SK-N-SH (cell line): Measurements from ENCODE around the gene MYO1E. TPM values are rescaled to one million over a fixed set of nuclear protein-coding genes. Genes with fewer than 3 reads are reported as not detected.

Experiments
- CTCF ChIA-PET: fragments of 300-600, 350-600 bp; formaldehyde crosslinking; extraction: SDS; loops from one replicate; lab custom pipeline; 2021; lab: Yijun Ruan, JAX
- POLR2A ChIA-PET: fragments of 350-600 bp; sonication (Branson Sonifier 250); formaldehyde crosslinking; extraction: SDS; loops from one replicate; lab custom pipeline; 2020; ENCODE audit warnings: antibody characterized with exemption, inconsistent platforms; lab: Yijun Ruan, JAX
- DNase-seq: peaks from one replicate; pipeline ENCODE4 v3.0.0; 2012
- H2AFZ ChIP-seq: fragments of 200-600 bp; sonication (generic); 2 replicates; pipeline ENCODE4 v1.8.1; 2016; ENCODE audit warnings: antibody characterized with exemption, mild to moderate bottlenecking, low read depth
- H3F3A ChIP-seq: fragments of 200-600 bp; sonication (generic); replicated peaks from 2 replicates; pipeline ENCODE3; 2016; ENCODE audit warnings: antibody characterized with exemption, mild to moderate bottlenecking; ENCODE audit not compliant: insufficient read depth
- H3K27ac ChIP-seq, 2 experiments: fragments of 200-500 bp in 1 of 2; fragments of 200-600 bp in 1 of 2; sonication (Bioruptor generic) in 1 of 2; sonication (generic), shearing (Covaris generic) in 1 of 2; 2 replicates each; pipeline versions ENCODE4 v1.5.1 to v1.6.1; 2014 to 2016; ENCODE audit warnings: low read depth in 2 of 2, inconsistent platforms in 1 of 2, low read length in 1 of 2, mild to moderate bottlenecking in 1 of 2, mixed read lengths in 1 of 2
- H3K27me3 ChIP-seq: fragments of 200-600 bp; sonication (generic), shearing (Covaris generic); 2 replicates; pipeline ENCODE4 v1.6.1; 2016; ENCODE audit warnings: mixed run types; ENCODE audit not compliant: insufficient read depth
- H3K36me3 ChIP-seq, 2 experiments: fragments of 200-500 bp in 1 of 2; fragments of 200-600 bp in 1 of 2; sonication (Bioruptor generic) in 1 of 2; sonication (generic) in 1 of 2; replicated peaks in 1 of 2; 2 replicates each; pipeline versions ENCODE3 to v1.5.1; 2014 to 2016; ENCODE audit warnings: low read length in 1 of 2, mild to moderate bottlenecking in 1 of 2; ENCODE audit not compliant: insufficient read depth in 2 of 2, control insufficient read depth in 1 of 2
- H3K4me1 ChIP-seq, 2 experiments: fragments of 200-500 bp in 1 of 2; fragments of 200-600 bp in 1 of 2; sonication (Bioruptor generic) in 1 of 2; sonication (generic), shearing (Covaris generic) in 1 of 2; 2 replicates each; pipeline versions ENCODE4 v1.5.1 to v1.6.1; 2014 to 2016; ENCODE audit warnings: low read depth in 1 of 2, low read length in 1 of 2, mixed run types in 1 of 2; ENCODE audit not compliant: insufficient read depth in 2 of 2, control insufficient read depth in 1 of 2
- H3K4me2 ChIP-seq: fragments of 200-600 bp; sonication (generic), shearing (Covaris generic); 2 replicates; pipeline ENCODE4 v1.6.1; 2017; ENCODE audit warnings: mixed run types
- H3K4me3 ChIP-seq, 2 experiments: fragments of 200-500 bp in 1 of 2; fragments of 200-600 bp in 1 of 2; sonication (Bioruptor generic) in 1 of 2; sonication (generic), shearing (Covaris generic) in 1 of 2; 2 replicates each; pipeline versions ENCODE4 v1.5.1 to v1.8.1; 2014 to 2016; ENCODE audit warnings: low read depth in 2 of 2, inconsistent platforms in 1 of 2, low read length in 1 of 2, mild to moderate bottlenecking in 1 of 2, mixed read lengths in 1 of 2, moderate library complexity in 1 of 2
- H3K79me2 ChIP-seq: fragments of 200-600 bp; sonication (generic); 2 replicates; pipeline ENCODE4 v1.8.1; 2017; ENCODE audit warnings: mild to moderate bottlenecking; ENCODE audit not compliant: insufficient read depth
- H3K9ac ChIP-seq: fragments of 200-600 bp; sonication (generic); 2 replicates; pipeline ENCODE4 v1.6.1; 2017; ENCODE audit warnings: mixed run types
- H3K9me2 ChIP-seq: fragments of 200-600 bp; sonication (generic); 2 replicates; pipeline ENCODE4 v1.6.1; 2017; ENCODE audit warnings: mixed run types
- H3K9me3 ChIP-seq: fragments of 200-600 bp; sonication (generic); 2 replicates; pipeline ENCODE4 v1.6.1; 2017; ENCODE audit warnings: mixed run types, mild to moderate bottlenecking, moderate library complexity
- H4K20me1 ChIP-seq: fragments of 200-600 bp; sonication (generic); 2 replicates; pipeline ENCODE4 v1.6.1; 2017; ENCODE audit warnings: mild to moderate bottlenecking, mixed run types; ENCODE audit not compliant: insufficient read depth
- ELF1 ChIP-seq: IDR thresholded peaks from 2 replicates; pipeline ENCODE4 v1.4.0; 2012
- EP300 ChIP-seq, 2 experiments: IDR thresholded peaks; 2 replicates each; pipeline versions ENCODE4 v1.4.0 to v1.6.1; 2012; ENCODE audit warnings: borderline replicate concordance in 1 of 2, low read depth in 1 of 2, low read length in 1 of 2
- FOXM1 ChIP-seq: IDR thresholded peaks from 2 replicates; pipeline ENCODE4 v1.4.0; 2012; ENCODE audit warnings: low read depth, mild to moderate bottlenecking
- JUND ChIP-seq: IDR thresholded peaks from 2 replicates; pipeline ENCODE4 v1.4.0; 2012
- MEF2A ChIP-seq: IDR thresholded peaks from 2 replicates; pipeline ENCODE4 v1.4.0; 2012; ENCODE audit warnings: low read depth, borderline replicate concordance
- MXI1 ChIP-seq: IDR thresholded peaks from 2 replicates; pipeline ENCODE4 v1.6.1; 2012; ENCODE audit warnings: mild to moderate bottlenecking, low read depth, low read length, improper control_type of control experiment
- NFIC ChIP-seq: IDR thresholded peaks from 2 replicates; pipeline ENCODE4 v1.4.0; 2012; ENCODE audit warnings: borderline replicate concordance
- NRF1 ChIP-seq: IDR thresholded peaks from 2 replicates; pipeline ENCODE4 v1.6.1; 2012; ENCODE audit warnings: low read depth, mild to moderate bottlenecking, low read length
- RAD21 ChIP-seq: IDR thresholded peaks from 2 replicates; pipeline ENCODE4 v1.6.1; 2012; ENCODE audit warnings: mild to moderate bottlenecking, low read length
- RCOR1 ChIP-seq: fragments of 150-350 bp; IDR thresholded peaks from 2 replicates; pipeline ENCODE4 v1.6.1; 2017; ENCODE audit warnings: antibody characterized with exemption, low read length
- RFX5 ChIP-seq: IDR thresholded peaks from 2 replicates; pipeline ENCODE4 v1.6.1; 2012; ENCODE audit warnings: mild to moderate bottlenecking, improper control_type of control experiment, low read length
- TAF1 ChIP-seq: IDR thresholded peaks from 2 replicates; pipeline ENCODE4 v1.6.1; 2012; ENCODE audit warnings: low read depth, mild to moderate bottlenecking, low read length, moderate library complexity, borderline replicate concordance
- TEAD4 ChIP-seq: IDR thresholded peaks from 2 replicates; pipeline ENCODE4 v1.4.0; 2012; ENCODE audit warnings: mild to moderate bottlenecking, borderline replicate concordance; ENCODE audit not compliant: insufficient read depth
- WGBS: methylation state at CpG from one replicate; pipeline ENCODE4 v1.1.6; 2017; ENCODE audit warnings: low lambda C conversion rate; 5-methylcytosine and 5-hydroxymethylcytosine counted together
- polyA plus RNA-seq, 3 experiments: library from polyadenylated mRNA; depleted of rRNA; stranded (reverse); fragments of >200 nt; gene quantifications; 2 replicates each; pipeline ENCODE4 v1.2.3, GENCODE V29; 2012
- TF ChIP-seq, protein P1 (sequence below): IDR thresholded peaks from 2 replicates; pipeline ENCODE4; 2012
- TF ChIP-seq, protein P2 (sequence below): IDR thresholded peaks from 2 replicates; pipeline ENCODE4 v1.6.1; 2012; ENCODE audit warnings: mild to moderate bottlenecking, low read depth, low read length, moderate library complexity
- TF ChIP-seq, protein P3 (sequence below): fragments of 150-350 bp; IDR thresholded peaks from 2 replicates; pipeline ENCODE4 v1.6.1; 2016; ENCODE audit warnings: mild to moderate bottlenecking, low read depth, low read length
- TF ChIP-seq, protein P4 (sequence below): fragments of 150-350 bp; IDR thresholded peaks from 2 replicates; pipeline ENCODE4 v1.6.1; 2017; ENCODE audit warnings: antibody characterized with exemption, low read length, low read depth, borderline replicate concordance
- TF ChIP-seq, protein P5 (sequence below): fragments of 200-600 bp; sonication (generic); IDR thresholded peaks from 2 replicates; pipeline ENCODE4 v1.6.1; 2017; ENCODE audit warnings: antibody characterized with exemption, mild to moderate bottlenecking, moderate library complexity

Gene MYO1E
- polyA plus RNA-seq, 1 of the 3 experiments (the other 2 are of a cell fraction): 9.7 TPM

DNA sequence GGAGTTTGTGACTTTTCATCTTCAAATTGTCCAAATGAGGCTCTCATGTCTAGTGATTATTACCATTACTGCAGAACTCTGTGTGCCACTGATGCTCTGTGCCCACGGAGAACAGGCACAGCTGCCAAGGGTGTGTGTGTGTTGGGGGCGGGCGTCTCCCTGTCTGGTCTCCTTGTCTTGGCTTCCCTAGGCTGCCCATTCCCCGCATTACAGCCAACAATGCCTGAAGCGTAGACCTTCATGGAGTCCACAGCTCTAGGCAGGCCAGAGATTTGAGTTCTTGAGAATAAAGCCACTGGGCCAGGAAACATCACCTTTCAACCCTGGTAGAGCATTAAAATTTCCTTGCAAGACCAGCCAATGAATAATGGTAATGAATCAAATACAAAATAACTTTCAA lies 225.0 kb downstream of the MYO1E start:
- Histone ChIP-seq H3K36me3 (peaks cover 3 to 6% of the 10 kb centered on the region in 2 experiments), H3K4me2 (no peak overlapping the region), H3K27ac (no peak overlapping the region; a peak in 1 of 4 replicates), H2AFZ (no peak overlapping the region), H4K20me1 (no peaks in the 10 kb centered on the region), H3K79me2 (no peaks in the 10 kb centered on the region), H3K9ac (no peak overlapping the region), H3F3A (no peaks in the 10 kb centered on the region), H3K9me3 (no peaks in the 10 kb centered on the region), H3K4me3 (no peak overlapping the region), H3K9me2 (no peaks in the 10 kb centered on the region), H3K4me1 (no peaks in the 10 kb centered on the region), H3K27me3 (no peaks in the 10 kb centered on the region)
- no peak for TF ChIP-seq NRF1
- no peak for TF ChIP-seq TEAD4
- TF ChIP-seq, protein P1, sequence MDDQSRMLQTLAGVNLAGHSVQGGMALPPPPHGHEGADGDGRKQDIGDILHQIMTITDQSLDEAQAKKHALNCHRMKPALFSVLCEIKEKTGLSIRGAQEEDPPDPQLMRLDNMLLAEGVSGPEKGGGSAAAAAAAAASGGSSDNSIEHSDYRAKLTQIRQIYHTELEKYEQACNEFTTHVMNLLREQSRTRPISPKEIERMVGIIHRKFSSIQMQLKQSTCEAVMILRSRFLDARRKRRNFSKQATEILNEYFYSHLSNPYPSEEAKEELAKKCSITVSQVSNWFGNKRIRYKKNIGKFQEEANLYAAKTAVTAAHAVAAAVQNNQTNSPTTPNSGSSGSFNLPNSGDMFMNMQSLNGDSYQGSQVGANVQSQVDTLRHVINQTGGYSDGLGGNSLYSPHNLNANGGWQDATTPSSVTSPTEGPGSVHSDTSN: no peak
- TF ChIP-seq EP300 (IDR thresholded peaks at IDR 0.05; ENCODE audit: borderline replicate concordance in 1 of 2, low read depth in 1 of 2, low read length in 1 of 2): no peak
- TF ChIP-seq RAD21: no peak
- no peak for TF ChIP-seq FOXM1
- TF ChIP-seq MEF2A: no peak
- TF ChIP-seq TAF1: no peak
- TF ChIP-seq, protein P2, sequence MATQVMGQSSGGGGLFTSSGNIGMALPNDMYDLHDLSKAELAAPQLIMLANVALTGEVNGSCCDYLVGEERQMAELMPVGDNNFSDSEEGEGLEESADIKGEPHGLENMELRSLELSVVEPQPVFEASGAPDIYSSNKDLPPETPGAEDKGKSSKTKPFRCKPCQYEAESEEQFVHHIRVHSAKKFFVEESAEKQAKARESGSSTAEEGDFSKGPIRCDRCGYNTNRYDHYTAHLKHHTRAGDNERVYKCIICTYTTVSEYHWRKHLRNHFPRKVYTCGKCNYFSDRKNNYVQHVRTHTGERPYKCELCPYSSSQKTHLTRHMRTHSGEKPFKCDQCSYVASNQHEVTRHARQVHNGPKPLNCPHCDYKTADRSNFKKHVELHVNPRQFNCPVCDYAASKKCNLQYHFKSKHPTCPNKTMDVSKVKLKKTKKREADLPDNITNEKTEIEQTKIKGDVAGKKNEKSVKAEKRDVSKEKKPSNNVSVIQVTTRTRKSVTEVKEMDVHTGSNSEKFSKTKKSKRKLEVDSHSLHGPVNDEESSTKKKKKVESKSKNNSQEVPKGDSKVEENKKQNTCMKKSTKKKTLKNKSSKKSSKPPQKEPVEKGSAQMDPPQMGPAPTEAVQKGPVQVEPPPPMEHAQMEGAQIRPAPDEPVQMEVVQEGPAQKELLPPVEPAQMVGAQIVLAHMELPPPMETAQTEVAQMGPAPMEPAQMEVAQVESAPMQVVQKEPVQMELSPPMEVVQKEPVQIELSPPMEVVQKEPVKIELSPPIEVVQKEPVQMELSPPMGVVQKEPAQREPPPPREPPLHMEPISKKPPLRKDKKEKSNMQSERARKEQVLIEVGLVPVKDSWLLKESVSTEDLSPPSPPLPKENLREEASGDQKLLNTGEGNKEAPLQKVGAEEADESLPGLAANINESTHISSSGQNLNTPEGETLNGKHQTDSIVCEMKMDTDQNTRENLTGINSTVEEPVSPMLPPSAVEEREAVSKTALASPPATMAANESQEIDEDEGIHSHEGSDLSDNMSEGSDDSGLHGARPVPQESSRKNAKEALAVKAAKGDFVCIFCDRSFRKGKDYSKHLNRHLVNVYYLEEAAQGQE: no peak
- TF ChIP-seq RFX5: no peak
- TF ChIP-seq, protein P3, sequence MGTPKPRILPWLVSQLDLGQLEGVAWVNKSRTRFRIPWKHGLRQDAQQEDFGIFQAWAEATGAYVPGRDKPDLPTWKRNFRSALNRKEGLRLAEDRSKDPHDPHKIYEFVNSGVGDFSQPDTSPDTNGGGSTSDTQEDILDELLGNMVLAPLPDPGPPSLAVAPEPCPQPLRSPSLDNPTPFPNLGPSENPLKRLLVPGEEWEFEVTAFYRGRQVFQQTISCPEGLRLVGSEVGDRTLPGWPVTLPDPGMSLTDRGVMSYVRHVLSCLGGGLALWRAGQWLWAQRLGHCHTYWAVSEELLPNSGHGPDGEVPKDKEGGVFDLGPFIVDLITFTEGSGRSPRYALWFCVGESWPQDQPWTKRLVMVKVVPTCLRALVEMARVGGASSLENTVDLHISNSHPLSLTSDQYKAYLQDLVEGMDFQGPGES: no peak
- TF ChIP-seq MXI1: no peak
- TF ChIP-seq, protein P4, sequence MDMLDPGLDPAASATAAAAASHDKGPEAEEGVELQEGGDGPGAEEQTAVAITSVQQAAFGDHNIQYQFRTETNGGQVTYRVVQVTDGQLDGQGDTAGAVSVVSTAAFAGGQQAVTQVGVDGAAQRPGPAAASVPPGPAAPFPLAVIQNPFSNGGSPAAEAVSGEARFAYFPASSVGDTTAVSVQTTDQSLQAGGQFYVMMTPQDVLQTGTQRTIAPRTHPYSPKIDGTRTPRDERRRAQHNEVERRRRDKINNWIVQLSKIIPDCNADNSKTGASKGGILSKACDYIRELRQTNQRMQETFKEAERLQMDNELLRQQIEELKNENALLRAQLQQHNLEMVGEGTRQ: no peak
- no peak for TF ChIP-seq RCOR1
- TF ChIP-seq, protein P5, sequence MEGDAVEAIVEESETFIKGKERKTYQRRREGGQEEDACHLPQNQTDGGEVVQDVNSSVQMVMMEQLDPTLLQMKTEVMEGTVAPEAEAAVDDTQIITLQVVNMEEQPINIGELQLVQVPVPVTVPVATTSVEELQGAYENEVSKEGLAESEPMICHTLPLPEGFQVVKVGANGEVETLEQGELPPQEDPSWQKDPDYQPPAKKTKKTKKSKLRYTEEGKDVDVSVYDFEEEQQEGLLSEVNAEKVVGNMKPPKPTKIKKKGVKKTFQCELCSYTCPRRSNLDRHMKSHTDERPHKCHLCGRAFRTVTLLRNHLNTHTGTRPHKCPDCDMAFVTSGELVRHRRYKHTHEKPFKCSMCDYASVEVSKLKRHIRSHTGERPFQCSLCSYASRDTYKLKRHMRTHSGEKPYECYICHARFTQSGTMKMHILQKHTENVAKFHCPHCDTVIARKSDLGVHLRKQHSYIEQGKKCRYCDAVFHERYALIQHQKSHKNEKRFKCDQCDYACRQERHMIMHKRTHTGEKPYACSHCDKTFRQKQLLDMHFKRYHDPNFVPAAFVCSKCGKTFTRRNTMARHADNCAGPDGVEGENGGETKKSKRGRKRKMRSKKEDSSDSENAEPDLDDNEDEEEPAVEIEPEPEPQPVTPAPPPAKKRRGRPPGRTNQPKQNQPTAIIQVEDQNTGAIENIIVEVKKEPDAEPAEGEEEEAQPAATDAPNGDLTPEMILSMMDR: no peak
- TF ChIP-seq NFIC: no peak
- no peak for TF ChIP-seq ELF1
- no peak for TF ChIP-seq JUND
- no peak for DNase-seq
- CTCF ChIA-PET: interaction anchor here (1.1 to 2.9 kb wide), 2 partner anchors 10 to 23 kb away, joined by 3 to 9 read pairs; no protein-coding TSS in a partner anchor
- WGBS: 96% methylated on average over 3 of the region's 5 CpGs
- POLR2A ChIA-PET: no interaction called here
